Astrocyte of the hippocampus (primary cell): ENCODE results near the gene TLNRD1.

Experiments
- DNase-seq: peaks from one replicate; pipeline ENCODE4 v3.0.0; 2011; ENCODE audit warnings: low read depth, low spot score

The TLNRD1 gene

DNA sequence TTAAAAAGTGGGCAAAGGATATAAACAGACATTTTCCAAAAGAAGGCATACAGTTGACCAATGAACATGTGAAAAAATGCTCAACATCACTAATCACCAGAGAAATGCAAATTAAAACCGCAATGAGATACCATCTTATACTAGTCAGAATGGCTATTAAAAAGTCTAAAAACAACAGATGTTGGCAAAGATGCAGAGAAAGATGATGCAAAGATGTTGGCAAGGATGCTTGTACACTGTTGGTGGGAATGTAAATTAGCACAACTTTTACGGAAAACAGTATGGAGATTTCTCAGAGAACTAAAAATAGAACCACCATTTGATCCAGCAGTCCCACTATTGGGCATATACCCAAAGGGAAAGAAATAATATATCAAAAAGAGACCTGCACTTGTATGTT, 53.5 kb downstream of the TLNRD1 start:
- peak; percentile 79 for DNase-seq
